ENCODE measurements around the gene ABCA3. TPM values are rescaled to one million over a fixed set of nuclear protein-coding genes. Genes with fewer than 3 reads are reported as not detected.

Gene ABCA3
- total and polyA plus RNA-seq, 2 of the 8 experiments (the other 6 are each of a cell fraction or from before 2014, with no cell fraction given) = 5.7 to 7.9 TPM

GRCh38 chr16:2358811-2359210 lies 18.3 kb upstream of the ABCA3 start (continued):
- TF ChIP-seq SIRT6 (IDR thresholded peaks at IDR 0.05; ENCODE audit: low read length) (no peak), SIN3A (conservative IDR thresholded peaks at IDR 0.05 in 1 of 2, IDR thresholded peaks at IDR 0.05 in 1 of 2; ENCODE audit: low read depth in 1 of 2, low read length in 2 of 2) (no peak), CEBPB (IDR thresholded peaks at IDR 0.05; ENCODE audit: low read depth, low read length) (no peak), CHD2 (IDR thresholded peaks at IDR 0.05; ENCODE audit: low read length) (no peak), PHF8 (conservative IDR thresholded peaks at IDR 0.05; ENCODE audit: low read depth, low read length) (no peak)

All from H1 (cell line).